Neuronal stem cell (in vitro differentiated cells): ENCODE measurements around the gene DNAJC27.

ENCODE experiments used
- DNase-seq: peaks from one replicate; pipeline ENCODE4 v3.0.0-alpha.2; 2013; ENCODE audit warnings: low spot score
- H2AFZ ChIP-seq: one replicate; pipeline ENCODE4 v1.6.1; 2013; ENCODE audit warnings: mild to moderate bottlenecking, low read length, inconsistent platforms
- H2AK5ac ChIP-seq: 2 replicates; pipeline ENCODE4 v1.6.1; 2013; ENCODE audit warnings: low read depth, mild to moderate bottlenecking, inconsistent platforms, low read length, moderate library complexity, mixed read lengths
- H2BK120ac ChIP-seq: 2 replicates; pipeline ENCODE4 v1.6.1; 2013; ENCODE audit warnings: low read depth, mild to moderate bottlenecking, inconsistent platforms, low read length, moderate library complexity, mixed read lengths
- H2BK12ac ChIP-seq: one replicate; pipeline ENCODE4 v1.6.1; 2013; ENCODE audit warnings: low read length, inconsistent platforms
- H2BK15ac ChIP-seq: 2 replicates; pipeline ENCODE4 v1.6.1; 2013; ENCODE audit warnings: mild to moderate bottlenecking, low read length, inconsistent platforms, mixed read lengths
- H2BK5ac ChIP-seq: one replicate; pipeline ENCODE4 v1.6.1; 2013; ENCODE audit warnings: inconsistent platforms, mild to moderate bottlenecking, low read length, moderate library complexity
- H3K14ac ChIP-seq: one replicate; pipeline ENCODE4 v1.6.1; 2013; ENCODE audit warnings: low read length, inconsistent platforms
- H3K18ac ChIP-seq: 2 replicates; pipeline ENCODE4 v1.6.1; 2013; ENCODE audit warnings: low read length, inconsistent platforms
- H3K23ac ChIP-seq: 2 replicates; pipeline ENCODE4 v1.6.1; 2013; ENCODE audit warnings: low read depth, mild to moderate bottlenecking, mixed read lengths, low read length, inconsistent platforms; ENCODE audit not compliant: poor library complexity
- H3K27ac ChIP-seq: replicated peaks from 3 replicates; pipeline ENCODE4 v1.5.1; 2013; ENCODE audit warnings: low read length, inconsistent platforms
- H3K27me3 ChIP-seq, 3 experiments: 2 replicates each; pipeline ENCODE4 v1.6.1; 2013; ENCODE audit warnings: low read length in 3 of 3, mild to moderate bottlenecking in 2 of 3, inconsistent platforms in 1 of 3, low read depth in 1 of 3, mixed read lengths in 1 of 3, moderate library complexity in 1 of 3; ENCODE audit not compliant: control insufficient read depth in 3 of 3, insufficient read depth in 3 of 3
- H3K36me3 ChIP-seq, 2 donors: replicated peaks in 1 of 2; 2 replicates each; pipeline ENCODE4 v1.6.1; 2013; ENCODE audit warnings: low read length in 2 of 2; ENCODE audit not compliant: control insufficient read depth in 2 of 2, insufficient read depth in 2 of 2
- H3K4ac ChIP-seq: 2 replicates; pipeline ENCODE4 v1.6.1; 2013; ENCODE audit warnings: inconsistent platforms, mild to moderate bottlenecking, low read length, moderate library complexity
- H3K4me1 ChIP-seq, 2 donors: 1 replicate in 1 of 2; 2 replicates in 1 of 2; pipeline ENCODE4 v1.6.1; 2013; ENCODE audit warnings: low read length in 2 of 2, low read depth in 1 of 2; ENCODE audit not compliant: control insufficient read depth in 2 of 2, insufficient read depth in 1 of 2
- H3K4me2 ChIP-seq: one replicate; pipeline ENCODE4 v1.6.1; 2013; ENCODE audit warnings: mild to moderate bottlenecking, low read length, inconsistent platforms; ENCODE audit not compliant: insufficient read depth, poor library complexity, severe bottlenecking
- H3K4me3 ChIP-seq, 2 donors: 2 replicates each; pipeline ENCODE4 v1.5.1; 2013; ENCODE audit warnings: low read length in 2 of 2, mild to moderate bottlenecking in 2 of 2, inconsistent platforms in 1 of 2, moderate library complexity in 1 of 2
- H3K79me1 ChIP-seq: one replicate; pipeline ENCODE4 v1.6.1; 2013; ENCODE audit warnings: low read depth, mild to moderate bottlenecking, inconsistent platforms, low read length, moderate library complexity
- H3K9ac ChIP-seq: one replicate; pipeline ENCODE4 v1.6.1; 2013; ENCODE audit warnings: mild to moderate bottlenecking, low read depth, low read length, inconsistent platforms; ENCODE audit not compliant: poor library complexity
- H3K9me3 ChIP-seq, 2 donors: replicated peaks in 1 of 2; 2 replicates each; pipeline versions ENCODE3 to v1.6.1; 2013; ENCODE audit warnings: low read length in 2 of 2, mild to moderate bottlenecking in 2 of 2, inconsistent platforms in 1 of 2, low read depth in 1 of 2, mixed read lengths in 1 of 2, moderate library complexity in 1 of 2; ENCODE audit not compliant: control insufficient read depth in 2 of 2, insufficient read depth in 1 of 2
- H4K8ac ChIP-seq: one replicate; pipeline ENCODE4 v1.6.1; 2013; ENCODE audit warnings: low read depth, mild to moderate bottlenecking, inconsistent platforms, low read length, moderate library complexity
- H4K91ac ChIP-seq: one replicate; pipeline ENCODE4 v1.6.1; 2013; ENCODE audit warnings: low read length, low read depth, mild to moderate bottlenecking, inconsistent platforms; ENCODE audit not compliant: poor library complexity
- WGBS, 2 donors: extraction: QIAGEN DNeasy Blood & Tissue Kit; methylation state at CpG; one replicate each; pipeline ENCODE4 v1.1.7; 2013; ENCODE audit warnings: missing lambda C conversion rate in 2 of 2, mixed read lengths in 1 of 2; ENCODE audit not compliant: insufficient read length in 2 of 2, insufficient replicate concordance in 1 of 2; ENCODE audit errors: extremely low coverage in 2 of 2; 5-methylcytosine and 5-hydroxymethylcytosine counted together

DNAJC27 gene

DNA sequence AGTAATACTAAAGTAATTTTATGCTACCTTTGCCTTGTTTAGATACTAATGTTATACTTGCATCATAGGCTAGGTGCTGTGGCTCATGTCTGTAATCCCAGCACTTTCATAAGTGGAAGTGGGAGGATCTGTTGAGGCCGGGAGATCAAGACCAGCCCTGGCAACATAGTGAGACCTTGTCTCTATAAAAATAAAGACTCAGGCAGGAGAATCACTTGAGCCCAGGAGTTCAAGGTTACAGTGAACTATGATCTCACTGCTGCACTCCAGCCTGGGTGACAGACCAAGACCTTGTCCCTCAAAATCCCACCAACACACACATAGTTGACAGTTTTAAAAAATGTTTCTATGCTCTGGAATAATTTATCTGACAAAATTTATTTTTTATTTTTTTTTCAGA lies 6.9 kb upstream of the DNAJC27 start:
- no peak overlapping the region for H2BK12ac ChIP-seq
- WGBS, 2 donors = no CpG with 5 or more reads among the region's 1 CpG
- H3K27ac ChIP-seq = no peak overlapping the region
- H2BK120ac ChIP-seq = no peak overlapping the region
- no peaks in the 10 kb centered on the region for H3K36me3 ChIP-seq
- H3K27me3 ChIP-seq = no peaks in the 10 kb centered on the region
- no peak overlapping the region for H2AK5ac ChIP-seq
- no peaks in the 10 kb centered on the region for H3K79me1 ChIP-seq
- no peak overlapping the region for H3K23ac ChIP-seq
- H3K4me3 ChIP-seq = no peak overlapping the region
- H2BK5ac ChIP-seq = no peak overlapping the region
- no peaks in the 10 kb centered on the region for H3K9me3 ChIP-seq
- no peak overlapping the region for H2AFZ ChIP-seq
- H3K18ac ChIP-seq = no peak overlapping the region
- H3K4ac ChIP-seq = no peak overlapping the region
- H4K8ac ChIP-seq = no peak overlapping the region
- H3K4me2 ChIP-seq = no peak overlapping the region
- no peaks in the 10 kb centered on the region for H3K4me1 ChIP-seq
- no peak overlapping the region for H4K91ac ChIP-seq
- H2BK15ac ChIP-seq = no peak overlapping the region
- H3K9ac ChIP-seq = no peak overlapping the region
- H3K14ac ChIP-seq = no peak overlapping the region
- DNase-seq = no peak

DNA sequence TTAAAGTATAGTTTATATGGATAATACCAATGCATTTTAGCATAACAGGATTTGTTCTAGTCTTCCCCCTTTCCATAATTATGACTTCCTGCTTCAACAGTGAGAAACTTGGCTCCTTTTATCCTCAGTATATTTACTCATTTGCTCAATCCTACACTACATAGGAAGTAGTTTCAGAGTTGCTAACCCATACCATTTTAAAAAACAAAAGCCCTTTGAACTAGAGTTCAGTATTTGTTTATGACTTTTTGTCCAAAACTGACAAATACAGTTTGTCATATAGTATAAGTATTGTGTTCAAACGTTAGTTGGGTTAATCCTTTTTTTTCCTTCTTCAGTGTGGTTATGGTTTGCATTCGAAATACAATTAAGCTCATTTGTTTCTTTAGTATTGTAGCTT lies 5.9 kb upstream of the DNAJC27 start:
- H3K18ac ChIP-seq = no peak overlapping the region
- no peak overlapping the region for H2BK120ac ChIP-seq
- no peak overlapping the region for H3K27ac ChIP-seq
- H3K23ac ChIP-seq = no peak overlapping the region
- H3K9ac ChIP-seq = no peak overlapping the region
- no peaks in the 10 kb centered on the region for H3K79me1 ChIP-seq
- H2BK5ac ChIP-seq = no peak overlapping the region
- no peaks in the 10 kb centered on the region for H3K27me3 ChIP-seq
- no peak overlapping the region for H4K91ac ChIP-seq
- no peak overlapping the region for H2AK5ac ChIP-seq
- no peak overlapping the region for H2BK12ac ChIP-seq
- no peak overlapping the region for H2BK15ac ChIP-seq
- H3K4me2 ChIP-seq = no peak overlapping the region
- H4K8ac ChIP-seq = no peak overlapping the region
- no peak overlapping the region for H2AFZ ChIP-seq
- H3K4ac ChIP-seq = no peak overlapping the region
- DNase-seq = no peak
- H3K9me3 ChIP-seq = no peaks in the 10 kb centered on the region
- no peaks in the 10 kb centered on the region for H3K4me1 ChIP-seq
- no CpG with 5 or more reads among the region's 2 CpGs for WGBS, 2 donors
- no peak overlapping the region for H3K4me3 ChIP-seq
- no peak overlapping the region for H3K14ac ChIP-seq
- H3K36me3 ChIP-seq = no peaks in the 10 kb centered on the region

DNA sequence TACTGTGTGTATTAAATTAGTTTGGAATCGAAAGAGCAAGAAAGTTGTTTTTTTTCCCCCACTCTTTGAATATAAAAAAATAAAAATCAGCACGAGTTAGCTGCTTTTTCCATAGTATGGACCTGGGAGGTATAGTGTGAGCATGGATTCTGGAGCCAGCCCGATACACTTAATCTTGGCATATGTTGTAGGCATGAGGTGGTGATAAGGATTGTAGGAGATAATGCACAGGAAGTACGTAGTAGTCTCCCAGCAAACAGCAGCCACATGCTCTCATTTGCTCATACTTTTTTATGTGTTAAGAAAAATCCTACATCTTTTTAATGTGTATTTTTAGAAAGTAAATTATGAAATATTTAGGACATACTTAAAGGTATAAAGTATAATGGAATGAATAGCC lies 2.1 kb upstream of the DNAJC27 start:
- Histone ChIP-seq H3K27ac (no peak overlapping the region), H3K27me3 (no peaks in the 10 kb centered on the region), H3K4ac (no peak overlapping the region), H4K8ac (no peak overlapping the region), H2BK15ac (no peak overlapping the region), H3K9ac (no peak overlapping the region), H3K79me1 (no peaks in the 10 kb centered on the region), H2BK5ac (no peak overlapping the region), H2BK120ac (no peak overlapping the region), H2AK5ac (no peak overlapping the region), H3K14ac (no peak overlapping the region), H3K4me1 (no peaks in the 10 kb centered on the region), H3K4me2 (no peak overlapping the region), H3K4me3 (no peak overlapping the region), H4K91ac (no peak overlapping the region), H3K18ac (no peak overlapping the region), H3K36me3 (no peaks in the 10 kb centered on the region), H2AFZ (no peak overlapping the region), H3K9me3 (no peaks in the 10 kb centered on the region), H3K23ac (no peak overlapping the region), H2BK12ac (no peak overlapping the region)
- DNase-seq = no peak
- no CpG with 5 or more reads among the region's 4 CpGs for WGBS, 2 donors

DNA sequence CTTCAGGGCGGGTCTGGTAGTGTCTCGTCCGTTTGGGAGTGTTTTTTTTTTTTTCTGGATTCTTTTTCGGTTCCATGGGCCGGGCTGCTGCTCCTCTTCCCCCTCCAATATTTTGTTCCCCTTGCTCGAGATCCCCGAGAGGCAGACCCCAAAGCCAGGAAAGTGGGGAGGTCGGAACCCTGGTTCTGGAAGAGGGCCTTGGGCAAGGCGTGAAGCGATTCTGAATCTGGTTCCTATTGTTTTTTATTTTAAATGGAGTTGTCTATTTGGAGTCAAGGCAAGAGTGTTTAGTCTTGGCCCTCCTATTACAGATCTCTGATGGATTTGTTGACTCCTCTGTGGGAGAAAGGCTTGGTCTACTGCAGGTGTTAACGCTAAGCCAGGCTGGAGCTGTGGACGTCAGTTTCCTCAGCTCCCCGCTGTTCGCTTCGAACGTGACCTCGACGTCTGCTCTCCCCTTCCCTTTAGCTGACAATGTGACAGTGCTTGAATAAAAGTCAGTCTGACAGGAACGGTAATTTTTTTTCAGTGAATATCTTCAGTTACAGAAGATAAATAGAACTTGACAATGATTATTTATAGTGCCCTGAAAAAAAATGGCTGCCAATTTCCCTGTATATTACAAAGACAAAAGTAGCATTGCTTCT lies 683 bp upstream of the DNAJC27 start:
- no peaks in the 10 kb centered on the region for H3K79me1 ChIP-seq
- peak overlapping the region; percentile 84 to 98 for H3K4me3 ChIP-seq
- no peaks in the 10 kb centered on the region for H3K27me3 ChIP-seq
- no peak overlapping the region for H2BK12ac ChIP-seq
- H3K9ac ChIP-seq = peak overlapping the region; percentile 78
- H3K4me1 ChIP-seq = no peaks in the 10 kb centered on the region
- peak overlapping the region; percentile 78 for H3K4me2 ChIP-seq
- no peaks in the 10 kb centered on the region for H3K36me3 ChIP-seq
- no peak overlapping the region for H3K4ac ChIP-seq
- no peak overlapping the region for H2BK120ac ChIP-seq
- no peak overlapping the region for H3K23ac ChIP-seq
- H3K14ac ChIP-seq = no peak overlapping the region
- H2BK5ac ChIP-seq = no peak overlapping the region
- no CpG with 5 or more reads among the region's 19 CpGs for WGBS, 2 donors
- peak overlapping the region; percentile 97 for H2AFZ ChIP-seq
- no peaks in the 10 kb centered on the region for H3K9me3 ChIP-seq
- peak overlapping the region; percentile 76 for H3K18ac ChIP-seq
- H2AK5ac ChIP-seq = no peak overlapping the region
- H4K8ac ChIP-seq = no peak overlapping the region
- peak overlapping the region; percentile 67 for H3K27ac ChIP-seq
- no peak overlapping the region for H4K91ac ChIP-seq
- peak; percentile 17 for DNase-seq
- no peak overlapping the region for H2BK15ac ChIP-seq
